Mesendoderm (in vitro differentiated cells): ENCODE measurements around the gene DENND1A.

ENCODE experiments used
- DNase-seq: peaks from one replicate; pipeline ENCODE4 v3.0.0; 2013
- H2AK5ac ChIP-seq: 2 replicates; pipeline ENCODE4 v1.6.1; 2013; ENCODE audit warnings: low read length, inconsistent platforms
- H2BK120ac ChIP-seq: 2 replicates; pipeline ENCODE4 v1.6.1; 2013; ENCODE audit warnings: low read depth, mild to moderate bottlenecking, low read length, moderate library complexity, mixed read lengths
- H2BK15ac ChIP-seq: replicated peaks from 2 replicates; pipeline ENCODE4 v1.6.1; 2013; ENCODE audit warnings: low read depth, mild to moderate bottlenecking, moderate library complexity
- H2BK5ac ChIP-seq: 2 replicates; pipeline ENCODE4 v1.6.1; 2013; ENCODE audit warnings: low read length, inconsistent platforms
- H3K18ac ChIP-seq: 2 replicates; pipeline ENCODE4 v1.6.1; 2013; ENCODE audit warnings: mild to moderate bottlenecking, low read length, mixed read lengths
- H3K23ac ChIP-seq: one replicate; pipeline ENCODE4 v1.6.1; 2013; ENCODE audit warnings: low read length
- H3K27ac ChIP-seq: 2 replicates; pipeline ENCODE4 v1.5.1; 2013; ENCODE audit warnings: low read depth, mild to moderate bottlenecking, inconsistent platforms, low read length, moderate library complexity
- H3K27me3 ChIP-seq: 2 replicates; pipeline ENCODE4 v1.6.1; 2013; ENCODE audit warnings: low read length, control low read depth, mild to moderate bottlenecking, inconsistent platforms; ENCODE audit not compliant: insufficient read depth, poor library complexity
- H3K36me3 ChIP-seq: 2 replicates; pipeline ENCODE4 v1.6.1; 2013; ENCODE audit warnings: low read length, inconsistent platforms; ENCODE audit not compliant: control insufficient read depth, insufficient read depth
- H3K4ac ChIP-seq: one replicate; pipeline ENCODE4 v1.6.1; 2013; ENCODE audit warnings: low read depth, mild to moderate bottlenecking, low read length, moderate library complexity
- H3K4me1 ChIP-seq: 2 replicates; pipeline ENCODE4 v1.6.1; 2013; ENCODE audit warnings: low read depth, low read length, inconsistent platforms; ENCODE audit not compliant: control insufficient read depth
- H3K4me2 ChIP-seq: 2 replicates; pipeline ENCODE4 v1.6.1; 2013; ENCODE audit warnings: low read length
- H3K4me3 ChIP-seq: 2 replicates; pipeline ENCODE4 v1.5.1; 2013; ENCODE audit warnings: mild to moderate bottlenecking, low read length
- H3K56ac ChIP-seq: one replicate; pipeline ENCODE4 v1.6.1; 2013; ENCODE audit warnings: low read length
- H3K79me1 ChIP-seq: 2 replicates; pipeline ENCODE4 v1.6.1; 2013; ENCODE audit warnings: low read length, inconsistent platforms
- H3K79me2 ChIP-seq: 2 replicates; pipeline ENCODE4 v1.6.1; 2013; ENCODE audit warnings: mild to moderate bottlenecking, low read length; ENCODE audit not compliant: control insufficient read depth, insufficient read depth
- H3K9ac ChIP-seq: 2 replicates; pipeline ENCODE4 v1.6.1; 2013; ENCODE audit warnings: low read length, inconsistent platforms
- H4K5ac ChIP-seq: one replicate; pipeline ENCODE4 v1.6.1; 2013; ENCODE audit warnings: low read length
- H4K8ac ChIP-seq: one replicate; pipeline ENCODE4 v1.6.1; 2013; ENCODE audit warnings: low read depth, mild to moderate bottlenecking, control low read depth, low read length, moderate library complexity
- WGBS: extraction: QIAGEN DNeasy Blood & Tissue Kit; methylation state at CpG from one replicate; pipeline ENCODE4 v1.1.7; 2013; ENCODE audit warnings: low lambda C conversion rate, missing lambda C conversion rate; ENCODE audit not compliant: insufficient coverage; ENCODE audit errors: extremely low coverage; 5-methylcytosine and 5-hydroxymethylcytosine counted together

DENND1A gene

DNA sequence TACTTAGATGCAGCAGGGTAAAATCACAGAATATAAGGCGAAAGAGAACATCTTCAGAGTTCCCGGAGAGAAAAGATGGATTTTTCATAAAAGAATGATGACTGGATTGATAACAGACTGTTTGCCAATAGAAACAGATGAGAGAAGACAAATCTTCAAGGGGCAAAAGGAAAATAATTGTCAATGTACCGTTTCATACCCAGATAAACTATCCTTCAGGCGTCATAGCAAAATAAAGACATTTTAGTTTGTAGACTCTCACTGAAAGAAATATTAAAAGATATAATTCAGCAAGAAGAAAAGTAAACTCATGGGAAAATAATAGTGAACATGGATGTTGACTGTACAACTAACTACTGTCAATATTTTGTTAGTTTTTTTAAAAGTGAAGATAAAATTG is 399.7 kb downstream of the DENND1A start:
- Histone ChIP-seq H3K27ac (no peak overlapping the region), H3K18ac (no peak overlapping the region), H3K36me3 (no peaks in the 10 kb centered on the region), H2BK5ac (no peak overlapping the region), H3K56ac (no peak overlapping the region), H4K8ac (no peak overlapping the region), H3K4me3 (no peak overlapping the region), H3K79me2 (no peaks in the 10 kb centered on the region), H3K9ac (no peak overlapping the region), H3K79me1 (no peaks in the 10 kb centered on the region), H2AK5ac (no peak overlapping the region), H2BK120ac (no peak overlapping the region), H3K23ac (no peak overlapping the region), H3K27me3 (no peaks in the 10 kb centered on the region), H4K5ac (no peak overlapping the region), H3K4ac (no peak overlapping the region), H3K4me2 (no peak overlapping the region), H3K4me1 (no peaks in the 10 kb centered on the region), H2BK15ac (no peak overlapping the region)
- DNase-seq: no peak
- no CpG with 5 or more reads among the region's 4 CpGs for WGBS

DNA sequence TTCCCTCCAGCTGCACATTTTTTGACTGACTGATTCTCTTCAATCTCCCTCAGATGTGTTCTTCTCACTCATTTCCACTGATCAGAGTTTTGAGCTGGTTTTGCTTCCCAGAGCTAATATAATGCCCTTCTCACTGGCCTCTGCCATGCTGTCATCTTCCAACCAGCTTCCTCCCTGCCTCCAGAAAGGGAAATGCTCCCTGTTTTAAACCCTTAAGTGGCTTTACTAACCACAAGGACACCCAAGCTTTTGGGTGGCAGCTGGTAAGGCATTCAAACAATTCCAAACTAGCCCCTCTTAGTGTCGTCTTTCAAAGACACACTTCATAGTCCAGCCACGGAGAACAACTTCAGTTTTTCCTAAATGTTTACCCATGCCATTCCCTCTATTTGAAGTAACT is 401.4 kb downstream of the DENND1A start:
- Histone ChIP-seq H3K18ac (no peak overlapping the region), H3K27ac (no peak overlapping the region), H2AK5ac (no peak overlapping the region), H3K4me1 (no peaks in the 10 kb centered on the region), H3K23ac (no peak overlapping the region), H3K9ac (no peak overlapping the region), H2BK15ac (no peak overlapping the region), H3K56ac (no peak overlapping the region), H3K4me2 (no peak overlapping the region), H2BK5ac (no peak overlapping the region), H4K5ac (no peak overlapping the region), H3K4me3 (no peak overlapping the region), H3K79me2 (no peaks in the 10 kb centered on the region), H3K27me3 (no peaks in the 10 kb centered on the region), H3K79me1 (no peaks in the 10 kb centered on the region), H2BK120ac (no peak overlapping the region), H4K8ac (no peak overlapping the region), H3K4ac (no peak overlapping the region), H3K36me3 (no peaks in the 10 kb centered on the region)
- DNase-seq: no peak
- no CpG with 5 or more reads among the region's 2 CpGs for WGBS

DNA sequence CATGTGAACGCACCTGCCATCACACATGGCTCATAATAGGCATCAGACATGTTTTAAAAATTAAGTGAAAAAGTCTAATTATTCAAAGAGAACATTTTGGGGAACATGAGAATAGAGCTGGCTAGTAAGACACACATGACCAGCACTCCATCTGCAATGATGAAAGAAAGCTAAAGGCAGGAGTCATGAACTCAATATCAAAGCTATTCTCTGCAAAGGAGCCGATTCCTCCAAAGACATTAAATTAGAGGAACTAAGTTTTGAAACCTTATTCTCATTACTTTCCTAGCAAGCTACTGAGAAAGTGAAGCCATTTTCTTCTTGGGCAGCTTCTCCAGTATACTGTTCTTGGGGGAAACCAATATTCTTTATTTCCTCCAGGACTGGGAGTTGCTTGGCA is 401.9 kb downstream of the DENND1A start:
- H2BK120ac ChIP-seq: no peak overlapping the region
- no peak overlapping the region for H3K27ac ChIP-seq
- H3K4me2 ChIP-seq: no peak overlapping the region
- no peak overlapping the region for H2BK5ac ChIP-seq
- no peak overlapping the region for H4K8ac ChIP-seq
- no peaks in the 10 kb centered on the region for H3K79me2 ChIP-seq
- no peak for DNase-seq
- no peaks in the 10 kb centered on the region for H3K36me3 ChIP-seq
- no peak overlapping the region for H3K9ac ChIP-seq
- no CpG with 5 or more reads among the region's 2 CpGs for WGBS
- H4K5ac ChIP-seq: no peak overlapping the region
- H3K18ac ChIP-seq: no peak overlapping the region
- no peak overlapping the region for H3K4ac ChIP-seq
- no peaks in the 10 kb centered on the region for H3K4me1 ChIP-seq
- H3K23ac ChIP-seq: no peak overlapping the region
- H3K4me3 ChIP-seq: no peak overlapping the region
- no peak overlapping the region for H2BK15ac ChIP-seq
- no peak overlapping the region for H2AK5ac ChIP-seq
- no peak overlapping the region for H3K56ac ChIP-seq
- H3K79me1 ChIP-seq: no peaks in the 10 kb centered on the region
- H3K27me3 ChIP-seq: no peaks in the 10 kb centered on the region

DNA sequence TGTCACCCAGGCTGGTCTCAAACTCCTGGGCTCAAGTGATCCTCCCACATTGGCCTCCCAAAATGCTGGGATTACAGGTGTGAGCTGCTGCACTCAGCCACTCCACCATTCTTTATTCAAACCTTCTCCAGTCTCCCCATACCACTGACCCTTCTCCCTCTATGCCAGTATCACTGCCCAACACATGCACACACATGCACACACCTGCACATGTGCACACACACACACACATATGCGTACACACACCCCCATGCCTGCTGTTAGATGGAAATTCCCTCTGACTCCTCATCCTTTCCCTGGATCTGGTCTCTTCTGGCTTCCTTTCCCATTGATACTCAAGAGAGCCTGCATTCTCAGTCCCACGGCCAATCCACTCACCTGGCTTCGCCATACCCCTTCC is 404.0 kb downstream of the DENND1A start:
- WGBS: no CpG with 5 or more reads among the region's 3 CpGs
- Histone ChIP-seq H3K36me3 (no peaks in the 10 kb centered on the region), H4K8ac (no peak overlapping the region), H2BK15ac (no peak overlapping the region), H3K4me2 (no peak overlapping the region), H3K18ac (no peak overlapping the region), H3K4me1 (no peaks in the 10 kb centered on the region), H4K5ac (no peak overlapping the region), H3K79me2 (no peaks in the 10 kb centered on the region), H3K4me3 (no peak overlapping the region), H3K27ac (no peak overlapping the region), H3K56ac (no peak overlapping the region), H2BK120ac (no peak overlapping the region), H3K79me1 (no peaks in the 10 kb centered on the region), H3K9ac (no peak overlapping the region), H3K27me3 (no peaks in the 10 kb centered on the region), H2BK5ac (no peak overlapping the region), H3K23ac (no peak overlapping the region), H3K4ac (no peak overlapping the region), H2AK5ac (no peak overlapping the region)
- no peak for DNase-seq

DNA sequence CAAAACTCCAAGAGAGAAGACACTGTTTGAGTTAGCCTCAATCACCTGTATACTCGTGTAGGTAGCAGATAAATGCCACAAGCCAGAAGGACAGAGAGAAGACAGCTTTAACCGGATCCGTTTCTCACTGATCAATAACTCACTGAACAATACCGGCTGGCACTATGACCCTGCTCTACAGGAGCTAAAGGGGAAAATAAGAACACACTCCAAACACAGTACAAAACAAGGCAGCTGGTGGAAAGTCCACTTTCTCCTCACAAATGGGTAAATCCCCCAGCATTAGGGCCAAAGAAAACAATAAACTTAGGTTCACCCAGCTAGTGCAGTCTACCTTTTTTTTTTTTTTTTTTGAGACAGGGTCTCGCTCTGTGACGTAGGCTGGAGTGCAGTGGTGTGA is 404.5 kb downstream of the DENND1A start:
- Histone ChIP-seq H4K8ac (no peak overlapping the region), H2BK5ac (no peak overlapping the region), H3K4me1 (no peaks in the 10 kb centered on the region), H3K36me3 (no peaks in the 10 kb centered on the region), H3K23ac (no peak overlapping the region), H3K4ac (no peak overlapping the region), H3K79me2 (no peaks in the 10 kb centered on the region), H3K4me2 (no peak overlapping the region), H2AK5ac (no peak overlapping the region), H3K18ac (no peak overlapping the region), H4K5ac (no peak overlapping the region), H3K9ac (no peak overlapping the region), H2BK120ac (no peak overlapping the region), H3K79me1 (no peaks in the 10 kb centered on the region), H3K56ac (no peak overlapping the region), H3K4me3 (no peak overlapping the region), H3K27me3 (no peaks in the 10 kb centered on the region), H3K27ac (no peak overlapping the region), H2BK15ac (no peak overlapping the region)
- no peak for DNase-seq
- WGBS: no CpG with 5 or more reads among the region's 6 CpGs

DNA sequence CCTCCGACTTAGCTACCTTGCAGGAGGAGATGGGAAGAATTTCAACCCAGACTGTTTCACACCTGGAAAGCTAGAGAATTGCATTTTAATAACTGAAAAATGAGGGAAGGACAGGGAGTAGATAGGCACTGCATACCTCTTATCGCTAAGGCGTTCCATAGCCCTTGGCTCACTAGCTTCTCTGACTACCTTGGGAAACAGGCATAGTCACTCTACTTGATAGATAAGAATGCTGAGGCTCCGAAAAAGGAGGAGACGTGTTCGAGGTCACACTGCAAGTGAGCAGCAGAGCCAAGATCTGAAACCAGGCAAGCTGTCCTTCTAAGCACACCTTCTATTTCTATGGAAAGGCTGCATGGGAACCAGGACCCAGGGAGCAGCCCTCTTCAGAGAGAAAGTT is 405.1 kb downstream of the DENND1A start:
- H4K5ac ChIP-seq: no peak overlapping the region
- H2BK5ac ChIP-seq: no peak overlapping the region
- H3K27ac ChIP-seq: no peak overlapping the region
- no peak overlapping the region for H4K8ac ChIP-seq
- no peak overlapping the region for H2AK5ac ChIP-seq
- WGBS: no CpG with 5 or more reads among the region's 6 CpGs
- no peaks in the 10 kb centered on the region for H3K36me3 ChIP-seq
- no peak overlapping the region for H3K18ac ChIP-seq
- no peaks in the 10 kb centered on the region for H3K79me1 ChIP-seq
- H2BK120ac ChIP-seq: no peak overlapping the region
- H3K4me1 ChIP-seq: no peaks in the 10 kb centered on the region
- H3K56ac ChIP-seq: no peak overlapping the region
- H3K23ac ChIP-seq: no peak overlapping the region
- H2BK15ac ChIP-seq: no peak overlapping the region
- H3K9ac ChIP-seq: no peak overlapping the region
- H3K4me3 ChIP-seq: no peak overlapping the region
- DNase-seq: no peak
- H3K4me2 ChIP-seq: no peak overlapping the region
- no peaks in the 10 kb centered on the region for H3K27me3 ChIP-seq
- H3K4ac ChIP-seq: no peak overlapping the region
- no peaks in the 10 kb centered on the region for H3K79me2 ChIP-seq
